Activated naive CD8-positive, alpha-beta T cell treated with anti-CD3 and anti-CD28 coated beads for 36 hours (primary cell): ENCODE data around the gene METTL21C. TPM values are rescaled to one million over a fixed set of nuclear protein-coding genes. Genes with fewer than 3 reads are reported as not detected.

Experiments used
- DNase-seq: peaks from one replicate; pipeline ENCODE4 v3.0.0; 2021
- H3K27ac Mint-ChIP-seq: one replicate; pipeline ENCODE4 v1.8.0; 2022; ENCODE audit warnings: mild to moderate bottlenecking, moderate library complexity, mixed read lengths
- H3K27me3 Mint-ChIP-seq: one replicate; pipeline ENCODE4 v1.8.0; 2022; ENCODE audit warnings: mild to moderate bottlenecking, mixed read lengths
- H3K36me3 Mint-ChIP-seq: one replicate; pipeline ENCODE4 v1.8.0; 2021; ENCODE audit warnings: mild to moderate bottlenecking, mixed read lengths
- H3K4me1 Mint-ChIP-seq: one replicate; pipeline ENCODE4 v1.8.0; 2021; ENCODE audit warnings: mixed read lengths
- H3K4me3 Mint-ChIP-seq: one replicate; pipeline ENCODE4 v1.8.0; 2022; ENCODE audit warnings: mild to moderate bottlenecking, moderate library complexity, mixed read lengths
- H3K9me3 Mint-ChIP-seq: one replicate; pipeline ENCODE4 v1.8.0; 2022; ENCODE audit warnings: mixed read lengths
- total RNA-seq, 2 experiments: library from RNA; stranded (reverse); gene quantifications; one replicate each; pipeline ENCODE4 v1.2.3, GENCODE V29; 2021

The METTL21C gene
- not detected for total RNA-seq

DNA sequence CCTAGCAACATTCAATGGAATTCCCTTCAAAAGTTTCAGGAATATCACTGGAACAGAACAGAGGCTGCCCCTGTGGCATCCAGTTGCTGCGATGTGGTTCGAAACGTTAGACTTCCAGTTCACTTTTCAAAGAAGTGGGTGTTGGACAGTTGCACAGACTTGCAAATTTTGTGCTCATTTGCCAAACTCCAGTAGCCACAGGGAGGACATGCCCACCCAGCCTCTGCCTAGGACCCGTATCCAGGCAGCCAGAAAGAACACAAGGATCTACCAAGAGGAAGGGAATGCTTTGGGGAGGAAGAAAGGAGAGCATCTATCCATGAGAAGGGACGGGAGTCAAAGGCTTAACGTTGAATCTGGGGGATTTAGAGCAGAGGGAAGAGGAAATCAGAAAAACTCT, at the start of gene METTL21C:
TSS of gene METTL21C (minus strand) at position 108 of the 400 bp plus-strand sequence. CDS start 546 bp downstream, outside the sequence.
- Mint-ChIP-seq H3K27me3 (peaks cover 18% of the 10 kb centered on the region), H3K4me3 (no peak within 1 kb of the TSS), H3K36me3 (no peaks in the 10 kb centered on the region), H3K9me3 (peaks cover 4% of the 10 kb centered on the region), H3K27ac (no peak within 1 kb of the TSS), H3K4me1 (no peaks in the 10 kb centered on the region)
- DNase-seq = no peak

DNA sequence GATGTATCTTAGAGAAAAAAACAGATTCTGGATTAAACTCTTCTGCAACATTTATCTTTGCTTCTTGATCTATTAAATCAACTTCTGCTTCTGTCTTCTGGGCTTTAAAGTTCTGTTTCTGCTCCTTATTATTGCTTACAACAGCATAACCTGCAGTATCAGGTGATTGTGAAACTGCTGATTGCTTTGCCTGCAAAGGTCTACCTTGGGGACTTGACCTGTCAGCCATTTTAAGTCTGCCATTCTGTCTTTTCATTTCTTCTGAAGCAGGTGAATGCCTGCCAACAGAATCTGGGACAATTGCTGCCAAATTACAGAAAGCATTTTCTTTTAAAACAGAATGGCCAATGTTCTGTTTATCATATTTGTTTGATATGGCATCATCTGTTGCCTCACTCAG, 47.7 kb upstream of the METTL21C start:
- Mint-ChIP-seq H3K27ac (no peak overlapping the region), H3K4me3 (no peak overlapping the region), H3K9me3 (peaks cover 14% of the 10 kb centered on the region), H3K4me1 (no peaks in the 10 kb centered on the region), H3K36me3 (peaks cover 4% of the 10 kb centered on the region), H3K27me3 (peaks cover 25% of the 10 kb centered on the region)
- no peak for DNase-seq

DNA sequence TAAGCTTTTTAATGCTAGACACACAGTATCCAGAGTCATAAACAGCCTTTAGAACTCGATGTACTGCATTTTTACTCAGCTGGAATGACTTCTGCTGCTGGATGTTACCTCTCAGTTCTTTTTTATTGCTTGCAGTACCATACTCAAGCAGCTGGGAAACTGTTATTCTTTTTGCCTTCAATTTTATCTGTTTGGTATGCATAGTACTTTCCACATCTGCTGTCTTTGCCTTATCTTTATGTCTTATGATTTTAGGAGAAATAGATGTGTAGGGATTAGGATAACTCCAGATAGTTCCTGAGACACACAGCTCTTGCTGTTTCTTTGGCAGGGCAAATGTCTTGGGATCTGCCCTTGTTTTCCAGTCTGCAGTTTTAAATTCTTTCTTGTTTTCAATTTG, 47.3 kb upstream of the METTL21C start:
- H3K27me3 Mint-ChIP-seq = peaks cover 25% of the 10 kb centered on the region
- H3K4me3 Mint-ChIP-seq = no peak overlapping the region
- no peak overlapping the region for H3K27ac Mint-ChIP-seq
- DNase-seq = no peak
- no peaks in the 10 kb centered on the region for H3K4me1 Mint-ChIP-seq
- peaks cover 4% of the 10 kb centered on the region for H3K36me3 Mint-ChIP-seq
- peaks cover 14% of the 10 kb centered on the region for H3K9me3 Mint-ChIP-seq

DNA sequence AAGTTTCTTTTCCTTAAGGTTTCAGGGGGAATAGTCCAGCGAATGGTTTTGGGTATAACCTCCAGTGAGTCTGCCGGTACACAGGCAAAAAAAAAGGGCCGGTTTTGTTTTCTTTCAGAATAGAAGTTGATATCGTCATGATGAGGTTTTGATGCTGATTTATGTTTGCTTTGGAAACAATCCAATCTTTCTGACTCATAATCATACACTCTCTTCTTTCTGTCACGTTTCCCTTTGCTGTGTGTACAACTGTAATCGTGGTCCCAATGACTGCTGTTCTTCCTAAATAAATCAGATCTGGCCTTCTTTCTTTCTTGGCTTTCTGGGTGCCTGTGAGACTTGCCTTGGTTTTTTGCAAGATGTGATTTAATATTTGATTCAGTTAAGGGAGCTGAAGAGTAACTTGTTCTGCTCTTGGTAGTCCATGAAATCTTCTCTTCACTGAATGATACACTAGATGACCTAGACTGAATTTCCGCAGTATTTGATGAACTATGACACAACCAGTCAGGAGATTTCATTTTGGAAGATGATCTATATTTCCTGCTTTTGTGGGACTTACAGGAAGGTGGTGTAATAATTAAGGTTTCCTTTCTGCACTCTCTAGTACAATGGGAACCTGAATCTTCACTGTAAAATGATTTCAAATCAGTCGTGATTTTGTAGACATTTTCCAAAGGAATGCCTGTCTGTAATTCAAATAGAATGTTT, 34.9 kb upstream of the METTL21C start:
- Mint-ChIP-seq H3K27ac (no peak overlapping the region), H3K4me1 (peaks cover 3% of the 10 kb centered on the region), H3K27me3 (peaks cover 11% of the 10 kb centered on the region), H3K9me3 (no peaks in the 10 kb centered on the region), H3K36me3 (no peaks in the 10 kb centered on the region), H3K4me3 (no peak overlapping the region)
- no peak for DNase-seq

DNA sequence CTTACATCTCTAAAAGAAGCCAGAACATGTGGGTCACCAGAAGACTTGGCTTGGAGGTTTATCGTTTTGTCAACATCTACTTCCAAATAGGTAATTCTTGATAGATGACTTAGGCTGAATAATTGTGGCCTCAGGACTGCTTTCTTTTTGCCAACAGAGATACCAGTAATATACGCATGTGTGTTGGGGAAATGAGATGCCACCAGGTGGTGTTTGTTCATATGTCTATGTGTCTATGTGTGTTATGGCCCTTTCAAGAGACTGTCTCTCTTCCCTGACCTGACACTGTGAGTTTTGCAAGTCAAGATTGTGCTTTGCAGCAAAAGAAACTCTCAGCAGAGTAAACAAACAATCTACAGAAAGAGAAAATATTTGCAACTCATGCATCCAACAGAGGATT, 31.6 kb upstream of the METTL21C start:
- Mint-ChIP-seq H3K9me3 (no peaks in the 10 kb centered on the region), H3K27me3 (peaks cover 12% of the 10 kb centered on the region), H3K27ac (no peak overlapping the region), H3K4me1 (peaks cover 3% of the 10 kb centered on the region), H3K36me3 (no peaks in the 10 kb centered on the region), H3K4me3 (no peak overlapping the region)
- no peak for DNase-seq

DNA sequence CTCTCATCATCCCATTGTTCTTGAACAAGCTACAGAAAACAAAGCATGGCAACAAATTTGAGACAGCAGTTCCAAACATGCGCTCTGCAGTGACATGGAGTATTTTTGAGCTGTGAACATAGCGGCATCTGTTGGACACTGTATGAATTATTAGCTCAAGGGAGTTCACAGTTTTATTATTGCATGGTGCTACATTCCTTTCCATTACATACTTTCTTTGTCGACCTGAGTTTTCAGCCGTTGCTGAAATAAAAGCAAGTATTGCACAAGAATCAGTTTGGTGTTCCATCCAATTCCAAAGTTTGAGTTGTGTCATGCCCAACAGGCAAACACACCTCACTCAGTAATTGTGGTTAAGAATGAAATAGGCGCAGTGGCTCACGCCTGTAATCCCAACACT, 30.1 kb upstream of the METTL21C start:
- DNase-seq = no peak
- Mint-ChIP-seq H3K4me3 (no peak overlapping the region), H3K9me3 (no peaks in the 10 kb centered on the region), H3K27ac (no peak overlapping the region), H3K36me3 (no peaks in the 10 kb centered on the region), H3K27me3 (peaks cover 7% of the 10 kb centered on the region), H3K4me1 (peaks cover 3% of the 10 kb centered on the region)

DNA sequence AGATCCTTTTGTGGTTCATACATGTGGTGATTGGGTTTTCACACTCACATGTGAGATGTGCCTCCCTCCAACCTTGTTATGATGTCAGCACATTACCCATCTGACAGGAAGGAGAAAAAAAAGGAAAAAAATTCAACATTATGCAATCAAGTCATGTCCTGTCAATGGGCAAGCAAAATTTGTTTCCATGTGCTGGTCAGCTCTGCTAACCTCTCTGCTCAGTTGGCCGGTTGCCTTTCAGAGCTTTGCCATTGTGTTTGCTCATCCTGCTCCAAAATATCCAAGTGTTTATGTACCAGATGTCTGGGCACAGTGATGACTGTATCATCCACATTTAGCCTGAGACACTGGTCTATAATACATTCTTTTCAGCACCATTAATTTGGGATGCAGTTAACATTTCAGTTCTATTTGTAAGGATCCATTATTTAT, 27.0 kb upstream of the METTL21C start:
- no peaks in the 10 kb centered on the region for H3K4me1 Mint-ChIP-seq
- no peak overlapping the region for H3K4me3 Mint-ChIP-seq
- H3K36me3 Mint-ChIP-seq = no peaks in the 10 kb centered on the region
- no peaks in the 10 kb centered on the region for H3K9me3 Mint-ChIP-seq
- DNase-seq = no peak
- H3K27ac Mint-ChIP-seq = no peak overlapping the region
- peaks cover 7% of the 10 kb centered on the region for H3K27me3 Mint-ChIP-seq

DNA sequence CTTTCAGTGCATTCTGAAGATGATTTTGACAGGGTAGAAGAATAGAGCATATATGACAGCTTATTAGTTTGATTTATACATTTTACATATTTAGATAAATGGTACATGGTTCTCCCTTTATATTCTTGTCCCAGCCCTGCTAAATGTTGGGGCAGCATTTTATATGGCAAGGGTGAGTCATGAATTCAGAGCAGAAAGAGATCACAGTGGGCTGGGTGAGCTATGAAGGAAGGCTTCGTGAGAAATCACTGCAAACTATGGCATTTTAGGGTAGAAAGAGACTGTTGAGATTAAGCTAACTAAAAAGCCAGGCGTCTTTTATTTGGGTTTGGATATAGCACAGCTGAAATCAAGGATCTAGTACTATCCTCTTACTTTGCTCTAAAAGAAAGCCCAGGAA, 23.9 kb upstream of the METTL21C start:
- no peak overlapping the region for H3K4me3 Mint-ChIP-seq
- no peaks in the 10 kb centered on the region for H3K9me3 Mint-ChIP-seq
- H3K27ac Mint-ChIP-seq = no peak overlapping the region
- no peaks in the 10 kb centered on the region for H3K27me3 Mint-ChIP-seq
- H3K4me1 Mint-ChIP-seq = no peaks in the 10 kb centered on the region
- no peak for DNase-seq
- H3K36me3 Mint-ChIP-seq = no peaks in the 10 kb centered on the region

DNA sequence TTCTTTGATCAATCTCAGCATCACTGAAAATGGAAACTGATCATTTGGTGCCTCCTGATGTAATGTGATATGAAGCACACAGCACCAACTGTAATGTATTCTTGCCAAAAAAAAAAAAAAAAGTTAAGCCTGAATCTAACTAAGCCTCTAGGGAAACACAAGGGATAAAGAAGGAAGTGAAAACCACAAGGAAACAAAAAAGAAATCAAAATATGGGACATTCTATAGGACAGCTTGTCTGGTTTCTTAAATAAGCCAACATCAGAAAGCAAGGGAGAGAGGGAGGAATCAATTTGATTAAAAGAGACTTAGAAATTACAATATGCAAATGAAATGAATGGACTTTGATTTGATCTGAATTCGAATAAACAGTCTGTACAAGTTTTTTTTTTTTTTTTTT, 20.6 kb upstream of the METTL21C start:
- no peaks in the 10 kb centered on the region for H3K4me1 Mint-ChIP-seq
- no peaks in the 10 kb centered on the region for H3K9me3 Mint-ChIP-seq
- no peak overlapping the region for H3K27ac Mint-ChIP-seq
- peaks cover 7% of the 10 kb centered on the region for H3K27me3 Mint-ChIP-seq
- no peaks in the 10 kb centered on the region for H3K36me3 Mint-ChIP-seq
- no peak overlapping the region for H3K4me3 Mint-ChIP-seq
- no peak for DNase-seq

DNA sequence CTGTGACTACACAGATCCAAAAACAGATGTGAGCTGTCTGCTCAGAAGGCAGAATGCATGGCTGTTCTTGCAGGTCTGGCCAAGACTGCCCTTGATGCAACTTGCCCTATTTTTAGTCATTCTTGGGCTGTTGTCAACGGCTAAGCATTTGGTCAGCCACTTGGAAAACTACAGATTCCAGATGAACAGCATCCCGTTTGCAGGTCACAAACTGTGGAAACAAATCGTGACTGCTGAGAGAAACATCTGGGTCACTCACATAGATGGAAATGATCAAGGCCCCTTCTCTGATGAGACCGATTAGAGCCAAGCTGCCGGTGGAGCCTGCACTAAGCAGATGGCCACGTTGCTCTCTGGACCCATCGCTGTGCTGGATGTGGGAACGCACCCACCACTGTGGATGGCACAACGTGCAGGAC, 15.4 kb upstream of the METTL21C start:
- Mint-ChIP-seq H3K4me3 (no peak overlapping the region), H3K36me3 (no peaks in the 10 kb centered on the region), H3K9me3 (no peaks in the 10 kb centered on the region), H3K4me1 (no peaks in the 10 kb centered on the region), H3K27ac (no peak overlapping the region), H3K27me3 (peaks cover 14% of the 10 kb centered on the region)
- DNase-seq = no peak

DNA sequence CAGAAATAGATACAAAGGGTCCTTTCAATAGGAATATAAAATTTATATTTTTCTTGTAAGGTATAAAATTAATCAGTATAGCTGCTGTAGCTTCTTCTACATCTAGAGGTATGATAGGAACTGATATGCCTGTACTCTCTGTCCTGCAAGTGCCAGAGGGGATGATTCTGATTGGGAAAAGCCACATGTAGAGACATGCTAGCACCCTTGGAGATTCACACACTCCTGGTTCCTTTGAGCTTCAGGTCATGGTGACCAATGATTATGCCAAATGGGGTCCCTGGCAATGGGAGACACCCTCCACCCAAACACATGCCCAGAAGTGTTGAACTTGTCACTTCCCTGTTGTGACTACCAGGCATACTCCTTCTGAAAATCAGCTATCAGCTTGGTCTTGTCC, 14.7 kb upstream of the METTL21C start:
- Mint-ChIP-seq H3K27me3 (peaks cover 14% of the 10 kb centered on the region), H3K36me3 (no peaks in the 10 kb centered on the region), H3K4me1 (no peaks in the 10 kb centered on the region), H3K9me3 (no peaks in the 10 kb centered on the region), H3K27ac (no peak overlapping the region), H3K4me3 (no peak overlapping the region)
- DNase-seq = no peak

DNA sequence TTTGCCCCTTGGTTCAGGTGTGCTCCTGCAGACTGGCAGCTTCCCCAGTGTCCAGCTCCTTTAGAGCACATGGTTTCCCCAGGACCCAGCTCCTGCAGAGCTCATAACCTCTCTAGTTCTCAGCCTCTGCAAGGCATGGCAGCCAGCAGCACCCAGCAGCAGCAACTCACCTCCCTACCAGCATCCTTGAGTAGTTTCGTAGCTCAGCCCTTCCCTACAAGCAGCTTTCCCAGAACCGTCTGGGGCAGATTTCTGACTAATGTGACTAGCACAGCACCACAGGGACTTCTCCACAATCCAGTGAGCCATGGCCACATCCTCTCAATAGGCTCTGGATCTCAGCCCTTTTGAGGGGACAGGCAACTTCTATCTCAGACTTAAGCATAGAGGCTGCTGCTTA, 14.1 kb upstream of the METTL21C start:
- Mint-ChIP-seq H3K27ac (no peak overlapping the region), H3K9me3 (no peaks in the 10 kb centered on the region), H3K36me3 (no peaks in the 10 kb centered on the region), H3K4me3 (no peak overlapping the region), H3K27me3 (peaks cover 14% of the 10 kb centered on the region), H3K4me1 (no peaks in the 10 kb centered on the region)
- DNase-seq = no peak

DNA sequence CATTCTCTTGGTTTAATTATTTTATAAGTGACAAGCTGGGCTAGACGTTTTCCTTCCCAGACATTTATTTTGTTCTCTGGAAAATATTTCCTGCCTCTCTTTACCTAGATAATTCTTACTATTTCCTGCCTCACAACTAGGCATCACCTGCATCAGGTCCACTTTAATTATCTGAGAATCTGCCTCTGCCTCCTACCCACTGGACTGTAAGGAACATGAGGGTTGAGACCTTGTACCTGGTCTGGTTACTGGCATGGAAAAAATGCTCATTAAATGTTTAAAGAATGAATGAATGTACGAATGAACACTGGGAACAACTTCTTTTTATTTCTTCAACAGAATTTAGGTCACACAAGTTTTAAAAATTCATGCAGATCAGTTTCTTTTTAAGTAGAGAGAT, 13.4 kb upstream of the METTL21C start:
- Mint-ChIP-seq H3K4me1 (no peaks in the 10 kb centered on the region), H3K36me3 (no peaks in the 10 kb centered on the region), H3K27me3 (peaks cover 11% of the 10 kb centered on the region), H3K27ac (no peak overlapping the region), H3K9me3 (no peaks in the 10 kb centered on the region), H3K4me3 (no peak overlapping the region)
- no peak for DNase-seq

DNA sequence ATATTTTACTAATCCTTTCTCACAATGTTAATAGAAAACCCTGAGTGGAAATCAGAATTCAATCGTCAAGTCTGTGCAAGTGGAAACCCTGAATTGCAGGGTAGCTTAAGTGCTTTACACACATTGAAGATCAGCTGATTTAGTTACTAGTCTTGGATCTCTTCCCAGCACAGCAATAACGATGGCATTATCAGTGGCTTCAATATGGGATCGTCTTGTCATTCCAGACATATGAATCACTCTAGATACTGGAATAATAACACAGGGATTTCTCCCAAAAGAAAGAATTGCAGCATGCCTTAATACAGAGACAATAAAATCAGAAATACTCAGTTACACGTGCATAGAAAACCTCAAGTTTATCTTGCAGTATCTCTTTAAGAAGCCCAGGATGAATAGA, 12.6 kb upstream of the METTL21C start:
- Mint-ChIP-seq H3K4me3 (no peak overlapping the region), H3K9me3 (no peaks in the 10 kb centered on the region), H3K36me3 (no peaks in the 10 kb centered on the region), H3K4me1 (no peaks in the 10 kb centered on the region), H3K27me3 (peaks cover 8% of the 10 kb centered on the region), H3K27ac (no peak overlapping the region)
- DNase-seq = no peak

DNA sequence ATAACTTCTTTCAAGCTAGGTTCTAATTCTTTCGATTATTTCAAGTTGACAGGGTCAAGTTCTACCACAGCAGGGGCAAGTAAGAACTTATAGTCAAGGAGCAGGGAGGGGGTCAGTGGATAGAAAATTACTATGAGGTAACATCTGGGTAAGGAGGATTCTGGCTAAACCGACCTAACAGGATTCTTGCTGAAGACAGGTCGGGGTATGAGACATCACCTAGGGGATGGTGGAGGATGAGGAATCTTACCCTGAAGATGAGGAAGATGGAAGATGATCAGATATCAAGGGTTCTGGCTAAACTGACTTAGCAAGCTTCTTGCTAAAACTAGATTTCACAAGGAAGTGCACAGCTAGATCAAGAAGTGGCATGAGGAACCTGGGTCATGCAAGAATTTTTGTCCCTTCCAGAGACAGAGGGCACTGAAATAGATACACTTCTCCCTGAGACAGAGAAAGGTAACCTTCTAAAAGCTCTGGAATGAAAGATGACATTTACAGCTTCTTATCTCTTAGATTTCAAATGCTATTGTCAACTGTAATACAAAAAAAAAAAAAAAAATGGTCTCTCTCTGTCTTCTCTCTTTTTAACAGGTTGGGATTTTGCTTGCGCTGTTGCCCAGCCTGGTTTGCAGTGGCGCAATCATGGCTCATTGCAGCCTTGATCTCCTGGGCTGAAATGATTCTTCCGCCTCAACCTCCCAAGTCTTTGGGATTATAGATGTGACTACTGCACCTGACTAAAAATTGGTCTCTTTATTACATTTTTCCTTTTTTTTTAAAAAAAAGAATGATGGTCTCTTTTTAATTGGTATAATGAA, 9.6 kb upstream of the METTL21C start:
- Mint-ChIP-seq H3K4me3 (no peak overlapping the region), H3K27me3 (peaks cover 7% of the 10 kb centered on the region), H3K9me3 (no peaks in the 10 kb centered on the region), H3K4me1 (no peaks in the 10 kb centered on the region), H3K27ac (no peak overlapping the region), H3K36me3 (no peaks in the 10 kb centered on the region)
- no peak for DNase-seq

DNA sequence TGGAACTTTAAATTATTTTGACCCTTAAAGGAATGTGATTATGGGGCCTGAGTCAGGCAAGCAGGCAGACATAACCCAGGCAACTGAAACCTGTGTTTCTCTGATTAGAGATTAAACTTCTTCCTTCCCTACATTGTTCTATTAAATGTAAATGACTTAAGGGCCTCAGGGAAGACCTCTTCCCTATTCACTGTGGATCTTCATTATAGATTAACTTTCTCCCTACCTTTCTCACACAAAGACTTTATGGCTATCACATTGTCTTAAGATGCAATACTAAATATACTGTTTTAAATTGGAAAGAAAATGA, 8.8 kb upstream of the METTL21C start:
- no peaks in the 10 kb centered on the region for H3K9me3 Mint-ChIP-seq
- H3K27me3 Mint-ChIP-seq = peaks cover 7% of the 10 kb centered on the region
- H3K4me1 Mint-ChIP-seq = no peaks in the 10 kb centered on the region
- H3K27ac Mint-ChIP-seq = no peak overlapping the region
- no peak overlapping the region for H3K4me3 Mint-ChIP-seq
- no peaks in the 10 kb centered on the region for H3K36me3 Mint-ChIP-seq
- DNase-seq = no peak
